DOHH2 (cell line): ENCODE measurements around the gene CNPY1.

Experiments
- H3F3A ChIP-seq: fragments of 200-600 bp; sonication (generic), shearing (Covaris generic); 2 replicates; pipeline ENCODE4 v1.6.0; 2016; ENCODE audit warnings: antibody characterized with exemption, mild to moderate bottlenecking; ENCODE audit not compliant: control insufficient read depth, insufficient read depth
- H3K27ac ChIP-seq: fragments of 200-600 bp; sonication (generic); 2 replicates; pipeline ENCODE4 v1.5.1; 2014; ENCODE audit warnings: low read depth, mild to moderate bottlenecking, low read length, moderate library complexity
- H3K27me3 ChIP-seq: fragments of 200-600 bp; sonication (generic); 2 replicates; pipeline ENCODE4 v1.6.1; 2014; ENCODE audit warnings: mild to moderate bottlenecking, low read length, mixed read lengths; ENCODE audit not compliant: control insufficient read depth
- H3K36me3 ChIP-seq: fragments of 200-600 bp; sonication (generic); 2 replicates; pipeline ENCODE4 v1.6.1; 2014; ENCODE audit warnings: mild to moderate bottlenecking, low read length, moderate library complexity, mixed read lengths; ENCODE audit not compliant: control insufficient read depth
- H3K4me1 ChIP-seq: fragments of 200-600 bp; sonication (generic); 2 replicates; pipeline ENCODE4 v1.6.1; 2014; ENCODE audit warnings: mild to moderate bottlenecking, low read length, mixed read lengths; ENCODE audit not compliant: control insufficient read depth
- H3K4me2 ChIP-seq: fragments of 200-600 bp; sonication (generic); 2 replicates; pipeline ENCODE4 v1.6.0; 2014; ENCODE audit warnings: mild to moderate bottlenecking, low read length, moderate library complexity
- H3K4me3 ChIP-seq: fragments of 200-600 bp; sonication (generic); 2 replicates; pipeline ENCODE4 v1.5.1; 2014; ENCODE audit warnings: mild to moderate bottlenecking, low read length, mixed read lengths
- H3K79me2 ChIP-seq: fragments of 200-600 bp; sonication (generic); 2 replicates; pipeline ENCODE4 v1.6.1; 2014; ENCODE audit warnings: mild to moderate bottlenecking, low read length, mixed read lengths; ENCODE audit not compliant: control insufficient read depth
- H3K9me2 ChIP-seq: fragments of 200-600 bp; sonication (generic); replicated peaks from 2 replicates; pipeline ENCODE4 v1.6.1; 2014; ENCODE audit warnings: mild to moderate bottlenecking, low read length, mixed read lengths; ENCODE audit not compliant: control insufficient read depth
- H3K9me3 ChIP-seq: fragments of 200-600 bp; sonication (generic); 2 replicates; pipeline ENCODE4 v1.6.1; 2014; ENCODE audit warnings: antibody characterized with exemption, low read length, mixed read lengths; ENCODE audit not compliant: control insufficient read depth, insufficient read depth
- H4K20me1 ChIP-seq: fragments of 200-600 bp; sonication (generic); 2 replicates; pipeline ENCODE4 v1.6.0; 2014; ENCODE audit warnings: low read depth, mild to moderate bottlenecking, antibody characterized with exemption, low read length, moderate library complexity; ENCODE audit not compliant: control insufficient read depth, insufficient read depth
- EZH2phosphoT487 ChIP-seq: fragments of 200-600 bp; sonication (generic); IDR thresholded peaks from 2 replicates; pipeline ENCODE4 v1.6.1; 2017; ENCODE audit warnings: borderline replicate concordance, mild to moderate bottlenecking, antibody characterized with exemption, low read length, moderate library complexity, mixed read lengths
- TF ChIP-seq, protein P1 (sequence below): fragments of 200-600 bp; sonication (generic); IDR thresholded peaks from one replicate; pipeline ENCODE4 v1.5.1; 2014; ENCODE audit warnings: antibody characterized with exemption, mild to moderate bottlenecking, low read depth, low read length; ENCODE audit not compliant: poor library complexity, severe bottlenecking

Gene CNPY1

DNA sequence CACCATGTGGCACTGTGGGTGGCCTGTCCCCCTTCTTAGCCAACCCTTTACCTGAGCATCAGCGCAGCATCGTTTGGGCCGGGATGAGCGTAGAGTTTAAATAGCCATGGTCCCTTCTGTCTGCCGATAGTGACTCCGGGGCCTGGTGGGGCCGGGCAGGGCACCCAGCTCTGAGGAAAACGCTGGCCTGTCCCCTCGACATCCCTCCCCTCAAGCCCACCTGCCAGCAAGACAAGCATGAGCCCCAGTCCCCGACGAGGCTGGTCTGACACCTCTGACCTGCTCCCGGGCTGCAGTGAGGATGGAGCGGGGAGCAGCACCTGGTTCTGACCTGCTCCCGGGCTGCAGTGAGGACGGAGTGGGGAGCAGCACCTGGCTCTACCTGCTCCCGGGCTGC, 31.1 kb upstream of the CNPY1 start:
- H3K79me2 ChIP-seq, result no peaks in the 10 kb centered on the region
- H3K27me3 ChIP-seq, result peaks cover 4% of the 10 kb centered on the region; the same call in 1 of the 2 replicates
- H3K4me3 ChIP-seq, result no peak overlapping the region
- no peak overlapping the region for H3K27ac ChIP-seq
- no peak overlapping the region for H3K4me2 ChIP-seq
- no peaks in the 10 kb centered on the region for H4K20me1 ChIP-seq
- no peaks in the 10 kb centered on the region for H3K36me3 ChIP-seq
- H3K9me2 ChIP-seq, result no peaks in the 10 kb centered on the region
- no peaks in the 10 kb centered on the region for H3F3A ChIP-seq
- no peaks in the 10 kb centered on the region for H3K9me3 ChIP-seq
- TF ChIP-seq EZH2phosphoT487, result no peak
- TF ChIP-seq, protein P1, sequence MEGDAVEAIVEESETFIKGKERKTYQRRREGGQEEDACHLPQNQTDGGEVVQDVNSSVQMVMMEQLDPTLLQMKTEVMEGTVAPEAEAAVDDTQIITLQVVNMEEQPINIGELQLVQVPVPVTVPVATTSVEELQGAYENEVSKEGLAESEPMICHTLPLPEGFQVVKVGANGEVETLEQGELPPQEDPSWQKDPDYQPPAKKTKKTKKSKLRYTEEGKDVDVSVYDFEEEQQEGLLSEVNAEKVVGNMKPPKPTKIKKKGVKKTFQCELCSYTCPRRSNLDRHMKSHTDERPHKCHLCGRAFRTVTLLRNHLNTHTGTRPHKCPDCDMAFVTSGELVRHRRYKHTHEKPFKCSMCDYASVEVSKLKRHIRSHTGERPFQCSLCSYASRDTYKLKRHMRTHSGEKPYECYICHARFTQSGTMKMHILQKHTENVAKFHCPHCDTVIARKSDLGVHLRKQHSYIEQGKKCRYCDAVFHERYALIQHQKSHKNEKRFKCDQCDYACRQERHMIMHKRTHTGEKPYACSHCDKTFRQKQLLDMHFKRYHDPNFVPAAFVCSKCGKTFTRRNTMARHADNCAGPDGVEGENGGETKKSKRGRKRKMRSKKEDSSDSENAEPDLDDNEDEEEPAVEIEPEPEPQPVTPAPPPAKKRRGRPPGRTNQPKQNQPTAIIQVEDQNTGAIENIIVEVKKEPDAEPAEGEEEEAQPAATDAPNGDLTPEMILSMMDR, result no peak
- H3K4me1 ChIP-seq, result peaks cover 13% of the 10 kb centered on the region

DNA sequence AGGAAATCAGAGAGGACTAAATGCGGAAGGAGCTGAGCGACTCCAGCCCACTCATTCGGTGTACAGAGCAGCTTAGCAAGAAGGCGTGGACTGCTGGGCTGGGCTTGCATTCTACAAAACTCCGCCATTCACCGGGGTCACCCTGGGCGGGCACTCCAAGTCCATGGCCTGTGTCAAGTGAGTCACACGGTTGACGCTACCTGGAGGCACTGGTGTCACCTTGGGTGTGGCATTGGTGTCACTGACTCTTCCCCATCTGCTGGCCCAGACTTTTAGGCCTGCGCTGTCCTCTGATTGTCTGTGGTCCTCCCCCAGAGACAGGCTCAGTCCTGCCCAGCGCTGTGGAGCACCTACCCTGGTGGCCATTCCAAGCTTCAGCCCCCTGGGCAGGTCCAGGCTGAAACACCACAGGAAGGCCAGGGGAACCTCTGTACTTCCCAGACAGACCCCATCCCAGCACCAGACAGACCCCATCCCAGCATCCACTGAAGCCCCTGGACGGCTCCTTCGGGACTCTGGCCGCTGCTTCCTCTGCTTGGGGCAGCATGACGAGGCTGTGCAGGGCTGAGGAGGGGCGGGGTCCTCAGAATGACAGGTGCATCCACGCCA, 30.6 kb upstream of the CNPY1 start:
- H3K36me3 ChIP-seq, result no peaks in the 10 kb centered on the region
- H3K9me2 ChIP-seq, result no peaks in the 10 kb centered on the region

DNA sequence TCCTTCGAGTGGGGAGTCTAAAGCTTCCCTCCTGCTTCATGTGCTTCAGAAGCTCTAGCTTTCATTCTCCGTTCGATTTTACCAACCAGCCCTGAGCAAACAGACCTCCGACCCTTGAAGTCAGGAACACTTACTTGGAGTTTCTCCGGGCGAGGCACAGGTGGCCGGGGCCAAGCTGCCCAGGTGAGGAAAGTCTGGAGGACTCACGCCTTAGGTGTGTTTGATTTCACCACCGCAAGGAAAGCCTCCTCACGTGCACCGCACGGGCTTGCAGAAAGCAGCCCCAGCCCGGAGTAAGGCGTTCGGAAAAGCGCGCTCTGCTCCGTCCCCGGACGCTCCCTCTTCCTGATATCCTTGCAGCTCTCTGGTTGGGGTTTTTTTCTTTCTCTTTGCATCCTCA, 30.1 kb upstream of the CNPY1 start:
- Histone ChIP-seq H3K79me2 (no peaks in the 10 kb centered on the region), H3K4me2 (no peak overlapping the region), H3K36me3 (no peaks in the 10 kb centered on the region), H3K9me3 (no peaks in the 10 kb centered on the region), H4K20me1 (no peaks in the 10 kb centered on the region), H3K27me3 (peaks cover 6% of the 10 kb centered on the region), H3K4me1 (peaks cover 21% of the 10 kb centered on the region), H3K9me2 (no peaks in the 10 kb centered on the region), H3F3A (no peaks in the 10 kb centered on the region), H3K27ac (no peak overlapping the region), H3K4me3 (no peak overlapping the region)
- TF ChIP-seq, protein P1, result no peak
- no peak for TF ChIP-seq EZH2phosphoT487

More for the DNA sequence above, 30.6 kb upstream of the CNPY1 start:
- Histone ChIP-seq H4K20me1 (no peaks in the 10 kb centered on the region), H3K27me3 (peaks cover 4% of the 10 kb centered on the region; the same call in 1 of the 2 replicates), H3F3A (no peaks in the 10 kb centered on the region), H3K4me2 (no peak overlapping the region), H3K9me3 (no peaks in the 10 kb centered on the region), H3K4me1 (peaks cover 19% of the 10 kb centered on the region), H3K27ac (no peak overlapping the region), H3K4me3 (no peak overlapping the region), H3K79me2 (no peaks in the 10 kb centered on the region)
- TF ChIP-seq, protein P1, result no peak
- no peak for TF ChIP-seq EZH2phosphoT487
